Stomach (tissue), 4 donors: Measurements from ENCODE around the gene ABI3BP.

ENCODE experiments used
- CTCF ChIP-seq, 7 experiments: fragments of 450-650 bp in 4 of 7; fragments of 200-600 bp in 3 of 7; sonication (generic) in 3 of 7; IDR thresholded peaks; one replicate each; pipeline ENCODE4 v1.5.1; 2016 to 2019; ENCODE audit warnings: antibody characterized with exemption in 7 of 7, control low read depth in 2 of 7, mild to moderate bottlenecking in 1 of 7
- POLR2A ChIP-seq, 4 donors: fragments of 450-650 bp; IDR thresholded peaks; one replicate each; pipeline ENCODE4 v1.6.1; 2016; ENCODE audit warnings: antibody characterized with exemption in 4 of 4, control low read depth in 2 of 4, mild to moderate bottlenecking in 1 of 4, moderate library complexity in 1 of 4
- POLR2AphosphoS5 ChIP-seq, 3 donors: sonication (generic); formaldehyde crosslinking; IDR thresholded peaks; one replicate each; pipeline ENCODE4 v1.6.1; 2016; ENCODE audit warnings: antibody characterized with exemption in 3 of 3

GRCh38 chr3:100994187-100994586 is 966 bp upstream of the ABI3BP start:
- no peak for TF ChIP-seq POLR2AphosphoS5 (IDR thresholded peaks at IDR 0.05)
- TF ChIP-seq POLR2A (IDR thresholded peaks at IDR 0.05), result no peak
- TF ChIP-seq CTCF (IDR thresholded peaks at IDR 0.05), result no peak
